Colon (tissue), 2 donors: ENCODE measurements around the gene SLC2A4RG.

ENCODE experiments used
- FAIRE-seq: peaks from 2 replicates; lab custom pipeline; 2012; peaks lifted over from hg19 to GRCh38; lab: Jason Lieb, UNC
- donor health status: control.
- donor health status: control.

Gene SLC2A4RG

GRCh38 chr20:63778034-63778752, 38.6 kb downstream of the SLC2A4RG start:
- no peak for FAIRE-seq

- no peak for FAIRE-seq
These were observed 39.3 kb downstream of the SLC2A4RG start for GRCh38 chr20:63778857-63779256.

- FAIRE-seq, result no peak
These were observed 41.6 kb downstream of the SLC2A4RG start for GRCh38 chr20:63781181-63781580.

GRCh38 chr20:63782051-63782471, 42.5 kb downstream of the SLC2A4RG start:
- FAIRE-seq, result no peak

- FAIRE-seq, result no peak
These were observed 43.0 kb downstream of the SLC2A4RG start for GRCh38 chr20:63782521-63782971.

- FAIRE-seq, result no peak
These were observed 44.4 kb downstream of the SLC2A4RG start for GRCh38 chr20:63783970-63784369.

- no peak for FAIRE-seq
These were observed 46.1 kb downstream of the SLC2A4RG start for GRCh38 chr20:63785691-63786131.

GRCh38 chr20:63787302-63787701, 47.7 kb downstream of the SLC2A4RG start:
- FAIRE-seq, result no peak

- FAIRE-seq, result no peak
These were observed 48.2 kb downstream of the SLC2A4RG start for GRCh38 chr20:63787749-63788148.

GRCh38 chr20:63789836-63790571, 50.4 kb downstream of the SLC2A4RG start:
- no peak for FAIRE-seq

GRCh38 chr20:63790572-63791168, 51.1 kb downstream of the SLC2A4RG start:
- FAIRE-seq, result no peak

- no peak for FAIRE-seq
These were observed 52.1 kb downstream of the SLC2A4RG start for GRCh38 chr20:63791497-63792156.

GRCh38 chr20:63792866-63793265, 53.3 kb downstream of the SLC2A4RG start:
- no peak for FAIRE-seq
